Subcutaneous abdominal adipose tissue (tissue), 5 donors: Measurements from ENCODE around the gene TOM1L2.

Source experiments
- H3K27ac ChIP-seq: one replicate; pipeline ENCODE4 v1.7.0; 2013; ENCODE audit warnings: low read depth, mild to moderate bottlenecking, inconsistent platforms, low read length, moderate library complexity
- H3K27me3 ChIP-seq, 5 donors: one replicate each; pipeline ENCODE4 v1.7.0; 2013; ENCODE audit warnings: low read length in 5 of 5, inconsistent platforms in 1 of 5; ENCODE audit not compliant: control insufficient read depth in 5 of 5, insufficient read depth in 4 of 5
- H3K36me3 ChIP-seq, 5 donors: one replicate each; pipeline ENCODE4 v1.7.0; 2013; ENCODE audit warnings: low read length in 5 of 5; ENCODE audit not compliant: control insufficient read depth in 5 of 5, insufficient read depth in 5 of 5
- H3K4me1 ChIP-seq, 5 donors: one replicate each; pipeline ENCODE4 v1.7.0; 2013; ENCODE audit warnings: low read length in 5 of 5, mild to moderate bottlenecking in 3 of 5, moderate library complexity in 1 of 5; ENCODE audit not compliant: control insufficient read depth in 5 of 5, insufficient read depth in 5 of 5
- H3K4me3 ChIP-seq, 5 donors: one replicate each; pipeline ENCODE4 v1.7.0; 2013; ENCODE audit warnings: low read length in 5 of 5, low read depth in 1 of 5
- H3K9ac ChIP-seq, 5 donors: one replicate each; pipeline ENCODE4 v1.7.0; 2013; ENCODE audit warnings: low read length in 5 of 5, mild to moderate bottlenecking in 4 of 5, moderate library complexity in 3 of 5
- H3K9me3 ChIP-seq, 5 donors: one replicate each; pipeline ENCODE4 v1.7.0; 2013; ENCODE audit warnings: low read length in 5 of 5; ENCODE audit not compliant: control insufficient read depth in 5 of 5
- donor health status: healthy.
- donor health status: healthy.
- donor health status: healthy.
- donor health status: healthy.
- donor health status: healthy.

The TOM1L2 gene

GRCh38 chr17:18009609-18010420, 37.6 kb upstream of the TOM1L2 start:
- Histone ChIP-seq H3K9ac (no peak overlapping the region), H3K9me3 (no peaks in the 10 kb centered on the region), H3K4me3 (no peak overlapping the region), H3K27me3 (no peaks in the 10 kb centered on the region), H3K36me3 (peaks cover 3 to 40% (median 18%) of the 10 kb centered on the region in 5 donors), H3K27ac (no peak overlapping the region), H3K4me1 (peaks cover 0 to 7% (median 0%) of the 10 kb centered on the region in 5 donors)

DNA sequence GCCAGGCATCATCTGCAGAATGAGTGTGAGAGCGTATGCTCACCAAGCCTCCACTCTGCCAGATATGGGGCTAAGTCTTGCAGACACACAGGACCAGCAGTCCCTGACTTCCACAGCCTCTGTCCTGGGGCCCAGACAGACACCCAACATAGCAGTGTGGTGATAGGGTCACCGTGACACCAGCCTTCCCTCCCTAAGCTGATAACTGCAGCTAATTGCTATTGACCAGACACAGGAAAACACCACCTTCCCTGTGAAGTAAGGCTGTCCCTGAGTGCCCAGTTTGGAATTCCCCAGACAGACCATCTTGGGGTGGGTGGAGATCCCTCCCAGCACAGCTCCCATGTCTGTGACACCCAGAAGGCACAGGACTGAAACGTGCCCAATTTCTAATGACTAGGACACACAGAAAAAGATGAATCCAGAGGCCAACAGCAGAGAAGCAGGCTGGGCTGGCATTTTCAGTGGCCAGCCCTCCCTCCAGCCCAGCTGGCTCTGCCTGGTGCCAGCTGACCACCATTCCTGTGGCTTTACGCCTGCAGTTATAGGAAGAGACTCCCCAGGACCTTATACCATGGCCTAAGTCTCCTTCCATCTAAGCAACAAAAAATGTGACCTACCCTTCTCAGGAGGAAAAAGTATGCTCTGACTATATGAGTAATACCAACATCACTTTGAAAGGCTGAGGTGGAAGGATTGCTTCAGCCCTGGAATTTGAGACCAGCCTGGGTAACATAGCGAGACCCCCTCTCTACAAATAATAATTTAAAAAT, 36.5 kb upstream of the TOM1L2 start:
- Histone ChIP-seq H3K9ac (no peak overlapping the region), H3K9me3 (no peaks in the 10 kb centered on the region), H3K27ac (no peak overlapping the region), H3K4me1 (no peaks in the 10 kb centered on the region), H3K36me3 (peaks cover 3 to 40% (median 18%) of the 10 kb centered on the region in 5 donors), H3K4me3 (no peak overlapping the region), H3K27me3 (no peaks in the 10 kb centered on the region)

GRCh38 chr17:18006495-18007239, 34.5 kb upstream of the TOM1L2 start:
- Histone ChIP-seq H3K4me3 (no peak overlapping the region), H3K4me1 (no peaks in the 10 kb centered on the region), H3K27me3 (no peaks in the 10 kb centered on the region), H3K9ac (no peak overlapping the region), H3K9me3 (no peaks in the 10 kb centered on the region), H3K27ac (no peak overlapping the region), H3K36me3 (peaks cover 0 to 40% (median 18%) of the 10 kb centered on the region in 5 donors)

GRCh38 chr17:18005496-18005895, 33.3 kb upstream of the TOM1L2 start:
- H3K36me3 ChIP-seq = peaks cover 0 to 37% (median 11%) of the 10 kb centered on the region in 5 donors
- H3K27ac ChIP-seq = no peak overlapping the region
- H3K9ac ChIP-seq = no peak overlapping the region
- no peaks in the 10 kb centered on the region for H3K4me1 ChIP-seq
- H3K4me3 ChIP-seq = no peak overlapping the region
- H3K27me3 ChIP-seq = no peaks in the 10 kb centered on the region
- no peaks in the 10 kb centered on the region for H3K9me3 ChIP-seq

DNA sequence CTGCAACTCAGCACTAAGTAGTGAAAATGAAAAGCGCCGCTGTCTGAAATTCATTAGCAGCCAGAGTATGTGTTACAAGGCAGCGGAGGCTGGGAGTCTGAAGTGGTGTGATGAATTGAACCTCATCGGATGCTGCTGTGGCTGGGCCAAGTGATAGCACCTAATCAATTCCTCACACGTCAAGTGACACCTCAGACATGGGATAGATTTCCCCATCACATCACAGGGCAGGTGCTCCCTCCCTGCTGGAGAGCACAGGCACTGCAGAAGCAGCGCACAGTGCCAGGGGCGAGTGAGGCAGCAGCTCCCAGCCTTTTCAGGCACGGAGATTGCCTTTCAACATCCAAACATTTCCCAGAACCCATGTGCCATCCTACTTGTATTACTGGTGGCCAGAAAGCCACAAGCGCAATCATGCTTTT, 32.7 kb upstream of the TOM1L2 start:
- Histone ChIP-seq H3K4me3 (no peak overlapping the region), H3K36me3 (peaks cover 0 to 33% (median 11%) of the 10 kb centered on the region in 5 donors), H3K4me1 (no peaks in the 10 kb centered on the region), H3K9ac (no peak overlapping the region), H3K27ac (no peak overlapping the region), H3K27me3 (no peaks in the 10 kb centered on the region), H3K9me3 (no peaks in the 10 kb centered on the region)

GRCh38 chr17:18004345-18004744, 32.1 kb upstream of the TOM1L2 start:
- H3K9me3 ChIP-seq = no peaks in the 10 kb centered on the region
- H3K27me3 ChIP-seq = no peaks in the 10 kb centered on the region
- no peak overlapping the region for H3K4me3 ChIP-seq
- H3K27ac ChIP-seq = no peak overlapping the region
- H3K36me3 ChIP-seq = peaks cover 0 to 29% (median 11%) of the 10 kb centered on the region in 5 donors
- no peak overlapping the region for H3K9ac ChIP-seq
- H3K4me1 ChIP-seq = no peaks in the 10 kb centered on the region

DNA sequence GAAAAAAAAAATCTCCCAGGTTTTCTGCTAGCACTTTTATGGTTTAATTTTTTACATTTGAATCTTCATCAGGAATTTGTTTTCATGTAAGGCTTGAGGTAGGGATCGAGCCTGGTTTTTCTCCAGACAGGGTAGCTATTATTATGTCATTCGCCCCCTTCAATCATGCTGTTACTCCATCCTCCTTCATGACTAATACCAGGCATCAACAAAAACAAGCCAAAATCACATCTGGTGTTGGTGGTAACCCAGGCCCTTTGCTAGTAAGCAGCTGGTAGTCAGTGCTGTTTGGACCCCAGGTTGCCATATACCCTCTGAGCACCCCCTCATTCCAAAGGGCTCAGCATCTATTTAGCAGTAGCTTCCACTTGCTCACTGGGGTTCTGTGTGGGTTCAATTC, 30.0 kb upstream of the TOM1L2 start:
- no peak overlapping the region for H3K9ac ChIP-seq
- no peaks in the 10 kb centered on the region for H3K4me1 ChIP-seq
- H3K4me3 ChIP-seq = no peak overlapping the region
- H3K36me3 ChIP-seq = peaks cover 0 to 8% (median 5%) of the 10 kb centered on the region in 5 donors
- H3K9me3 ChIP-seq = no peaks in the 10 kb centered on the region
- H3K27ac ChIP-seq = no peak overlapping the region
- no peaks in the 10 kb centered on the region for H3K27me3 ChIP-seq

- H3K9ac ChIP-seq = no peak overlapping the region
- no peaks in the 10 kb centered on the region for H3K9me3 ChIP-seq
- peaks cover 0 to under 1% (median 0%) of the 10 kb centered on the region in 5 donors for H3K4me1 ChIP-seq
- H3K4me3 ChIP-seq = no peak overlapping the region
- H3K36me3 ChIP-seq = no peaks in the 10 kb centered on the region
- no peak overlapping the region for H3K27ac ChIP-seq
- no peaks in the 10 kb centered on the region for H3K27me3 ChIP-seq
These were observed 27.8 kb upstream of the TOM1L2 start for GRCh38 chr17:18000030-18000408.

GRCh38 chr17:17999364-18000029, 27.3 kb upstream of the TOM1L2 start:
- Histone ChIP-seq H3K4me1 (peaks cover 3 to 5% (median 4%) of the 10 kb centered on the region in 5 donors), H3K27ac (no peak overlapping the region), H3K36me3 (no peaks in the 10 kb centered on the region), H3K4me3 (no peak overlapping the region), H3K9ac (no peak overlapping the region), H3K9me3 (no peaks in the 10 kb centered on the region), H3K27me3 (no peaks in the 10 kb centered on the region)
